ENCODE measurements around the gene SLC38A8.

The SLC38A8 gene

GRCh38 chr16:84031556-84031955, 11.0 kb downstream of the SLC38A8 start:
- no peak for DNase-seq (ENCODE audit: low spot score)

GRCh38 chr16:84029297-84030047, 13.1 kb downstream of the SLC38A8 start:
- DNase-seq (ENCODE audit: low spot score), result no peak

GRCh38 chr16:84027625-84028024, 15.0 kb downstream of the SLC38A8 start:
- DNase-seq (ENCODE audit: low spot score), result no peak

GRCh38 chr16:84026606-84027005, 16.0 kb downstream of the SLC38A8 start:
- DNase-seq (ENCODE audit: low spot score), result no peak

- peak; percentile 54 for DNase-seq (ENCODE audit: low spot score)
These were observed 17.7 kb downstream of the SLC38A8 start for GRCh38 chr16:84024854-84025253.

GRCh38 chr16:84022644-84023043, 20.0 kb downstream of the SLC38A8 start:
- no peak for DNase-seq (ENCODE audit: low spot score)

- no peak for DNase-seq (ENCODE audit: low spot score)
These were observed 21.1 kb downstream of the SLC38A8 start for GRCh38 chr16:84021488-84021887.

GRCh38 chr16:84020353-84020752, 22.2 kb downstream of the SLC38A8 start:
- DNase-seq (ENCODE audit: low spot score), result no peak

- no peak for DNase-seq (ENCODE audit: low spot score)
These were observed 23.9 kb downstream of the SLC38A8 start for GRCh38 chr16:84018710-84019109.

GRCh38 chr16:84016477-84016876, 26.1 kb downstream of the SLC38A8 start:
- DNase-seq (ENCODE audit: low spot score), result no peak

GRCh38 chr16:84015399-84015798, 27.2 kb downstream of the SLC38A8 start:
- no peak for DNase-seq (ENCODE audit: low spot score)

GRCh38 chr16:84014570-84015327, 27.8 kb downstream of the SLC38A8 start:
- no peak for DNase-seq (ENCODE audit: low spot score)

- peak; percentile 42 for DNase-seq (ENCODE audit: low spot score)
These were observed 28.6 kb downstream of the SLC38A8 start for GRCh38 chr16:84013787-84014569.

GRCh38 chr16:84009282-84009681, 33.3 kb downstream of the SLC38A8 start:
- DNase-seq (ENCODE audit: low spot score), result no peak

- no peak for DNase-seq (ENCODE audit: low spot score)
These were observed 34.6 kb downstream of the SLC38A8 start for GRCh38 chr16:84007965-84008364.

GRCh38 chr16:84007520-84007919, 35.1 kb downstream of the SLC38A8 start:
- no peak for DNase-seq (ENCODE audit: low spot score)

GRCh38 chr16:84005391-84005790, 37.2 kb downstream of the SLC38A8 start:
- DNase-seq (ENCODE audit: low spot score), result no peak

- DNase-seq (ENCODE audit: low spot score), result no peak
These were observed 38.2 kb downstream of the SLC38A8 start for GRCh38 chr16:84004442-84004841.

GRCh38 chr16:84003038-84003437, 39.6 kb downstream of the SLC38A8 start:
- DNase-seq (ENCODE audit: low spot score), result no peak

- no peak for DNase-seq (ENCODE audit: low spot score)
These were observed 40.9 kb downstream of the SLC38A8 start for GRCh38 chr16:84001726-84002125.

GRCh38 chr16:84000989-84001642, 41.5 kb downstream of the SLC38A8 start:
- no peak for DNase-seq (ENCODE audit: low spot score)

GRCh38 chr16:83998091-83998490, 44.5 kb downstream of the SLC38A8 start:
- DNase-seq (ENCODE audit: low spot score), result no peak

Measured in GM03348 (cell line).